Stomach (tissue), 4 donors: Measurements from ENCODE around the gene USP6.
"Not testable (repeated sequence)": the region's sequence is repeated elsewhere in the genome, so short reads cannot be mapped to it uniquely, and the experiment has no call there.

ENCODE experiments used
- POLR2AphosphoS5 ChIP-seq, 3 donors: sonication (generic); formaldehyde crosslinking; IDR thresholded peaks; one replicate each; pipeline ENCODE4 v1.6.1; 2016; ENCODE audit warnings: antibody characterized with exemption in 3 of 3
- TF ChIP-seq, protein P1 (sequence below), 7 experiments: fragments of 450-650 bp in 4 of 7; fragments of 200-600 bp in 3 of 7; sonication (generic) in 3 of 7; IDR thresholded peaks; one replicate each; pipeline ENCODE4 v1.5.1; 2016 to 2019; ENCODE audit warnings: antibody characterized with exemption in 7 of 7, control low read depth in 2 of 7, mild to moderate bottlenecking in 1 of 7

DNA sequence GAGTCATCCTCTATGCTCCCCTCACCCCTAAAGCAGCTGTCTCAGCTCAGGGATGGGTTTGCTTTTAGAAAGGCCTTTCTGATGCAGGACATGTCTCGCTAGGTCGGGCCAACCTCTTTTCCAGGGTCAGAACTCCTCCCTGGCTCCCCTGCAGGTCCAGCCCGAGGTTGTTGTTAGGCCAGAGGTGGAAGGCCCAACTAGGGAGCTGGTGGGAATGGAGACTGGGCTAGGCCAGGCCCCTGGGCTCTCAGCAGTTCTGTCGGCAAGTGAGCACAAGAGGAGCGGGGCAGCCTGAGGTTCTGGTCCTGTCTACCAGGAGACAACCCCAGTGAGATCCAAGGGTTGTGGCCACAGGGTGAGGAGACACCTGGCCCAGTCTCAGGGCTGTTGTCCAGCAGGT is 14.9 kb downstream of the USP6 start:
- TF ChIP-seq, protein P1, sequence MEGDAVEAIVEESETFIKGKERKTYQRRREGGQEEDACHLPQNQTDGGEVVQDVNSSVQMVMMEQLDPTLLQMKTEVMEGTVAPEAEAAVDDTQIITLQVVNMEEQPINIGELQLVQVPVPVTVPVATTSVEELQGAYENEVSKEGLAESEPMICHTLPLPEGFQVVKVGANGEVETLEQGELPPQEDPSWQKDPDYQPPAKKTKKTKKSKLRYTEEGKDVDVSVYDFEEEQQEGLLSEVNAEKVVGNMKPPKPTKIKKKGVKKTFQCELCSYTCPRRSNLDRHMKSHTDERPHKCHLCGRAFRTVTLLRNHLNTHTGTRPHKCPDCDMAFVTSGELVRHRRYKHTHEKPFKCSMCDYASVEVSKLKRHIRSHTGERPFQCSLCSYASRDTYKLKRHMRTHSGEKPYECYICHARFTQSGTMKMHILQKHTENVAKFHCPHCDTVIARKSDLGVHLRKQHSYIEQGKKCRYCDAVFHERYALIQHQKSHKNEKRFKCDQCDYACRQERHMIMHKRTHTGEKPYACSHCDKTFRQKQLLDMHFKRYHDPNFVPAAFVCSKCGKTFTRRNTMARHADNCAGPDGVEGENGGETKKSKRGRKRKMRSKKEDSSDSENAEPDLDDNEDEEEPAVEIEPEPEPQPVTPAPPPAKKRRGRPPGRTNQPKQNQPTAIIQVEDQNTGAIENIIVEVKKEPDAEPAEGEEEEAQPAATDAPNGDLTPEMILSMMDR (IDR thresholded peaks at IDR 0.05) = not testable (repeated sequence)
- not testable (repeated sequence) for TF ChIP-seq POLR2AphosphoS5 (IDR thresholded peaks at IDR 0.05)
